ENCODE data around the gene SCYGR5.
"Not testable (repeated sequence)": the region's sequence is repeated elsewhere in the genome, so short reads cannot be mapped to it uniquely, and the experiment has no call there.

DNA sequence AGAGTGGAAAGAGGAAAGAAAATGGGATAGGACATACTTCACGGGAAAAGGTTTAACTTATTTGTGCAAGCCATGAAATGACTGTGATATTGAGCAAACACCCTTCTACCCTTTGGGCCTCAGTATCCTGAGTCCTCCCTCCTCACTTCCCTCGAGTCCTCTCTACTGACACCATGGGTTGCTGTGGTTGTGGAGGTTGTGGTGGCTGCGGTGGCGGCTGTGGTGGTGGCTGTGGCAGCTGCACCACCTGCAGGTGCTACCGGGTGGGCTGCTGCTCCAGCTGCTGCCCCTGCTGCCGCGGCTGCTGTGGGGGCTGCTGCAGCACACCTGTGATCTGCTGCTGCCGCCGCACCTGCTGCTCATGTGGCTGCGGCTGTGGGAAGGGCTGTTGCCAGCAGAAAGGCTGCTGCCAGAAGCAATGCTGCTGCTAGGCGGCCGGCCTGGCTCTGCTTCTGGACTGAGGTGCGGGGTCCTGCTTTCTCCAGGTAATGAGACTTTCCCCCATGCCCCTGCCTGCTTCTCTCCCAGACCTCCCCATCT lies at the start of gene SCYGR5:
- TF ChIP-seq, protein P1, sequence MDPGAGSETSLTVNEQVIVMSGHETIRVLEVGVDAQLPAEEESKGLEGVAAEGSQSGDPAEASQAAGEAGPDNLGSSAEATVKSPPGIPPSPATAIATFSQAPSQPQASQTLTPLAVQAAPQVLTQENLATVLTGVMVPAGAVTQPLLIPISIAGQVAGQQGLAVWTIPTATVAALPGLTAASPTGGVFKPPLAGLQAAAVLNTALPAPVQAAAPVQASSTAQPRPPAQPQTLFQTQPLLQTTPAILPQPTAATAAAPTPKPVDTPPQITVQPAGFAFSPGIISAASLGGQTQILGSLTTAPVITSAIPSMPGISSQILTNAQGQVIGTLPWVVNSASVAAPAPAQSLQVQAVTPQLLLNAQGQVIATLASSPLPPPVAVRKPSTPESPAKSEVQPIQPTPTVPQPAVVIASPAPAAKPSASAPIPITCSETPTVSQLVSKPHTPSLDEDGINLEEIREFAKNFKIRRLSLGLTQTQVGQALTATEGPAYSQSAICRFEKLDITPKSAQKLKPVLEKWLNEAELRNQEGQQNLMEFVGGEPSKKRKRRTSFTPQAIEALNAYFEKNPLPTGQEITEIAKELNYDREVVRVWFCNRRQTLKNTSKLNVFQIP (CRISPR knock-in tag; IDR thresholded peaks at IDR 0.05; ENCODE audit: borderline replicate concordance, low read depth), result not testable (repeated sequence)
- TF ChIP-seq, protein P2, sequence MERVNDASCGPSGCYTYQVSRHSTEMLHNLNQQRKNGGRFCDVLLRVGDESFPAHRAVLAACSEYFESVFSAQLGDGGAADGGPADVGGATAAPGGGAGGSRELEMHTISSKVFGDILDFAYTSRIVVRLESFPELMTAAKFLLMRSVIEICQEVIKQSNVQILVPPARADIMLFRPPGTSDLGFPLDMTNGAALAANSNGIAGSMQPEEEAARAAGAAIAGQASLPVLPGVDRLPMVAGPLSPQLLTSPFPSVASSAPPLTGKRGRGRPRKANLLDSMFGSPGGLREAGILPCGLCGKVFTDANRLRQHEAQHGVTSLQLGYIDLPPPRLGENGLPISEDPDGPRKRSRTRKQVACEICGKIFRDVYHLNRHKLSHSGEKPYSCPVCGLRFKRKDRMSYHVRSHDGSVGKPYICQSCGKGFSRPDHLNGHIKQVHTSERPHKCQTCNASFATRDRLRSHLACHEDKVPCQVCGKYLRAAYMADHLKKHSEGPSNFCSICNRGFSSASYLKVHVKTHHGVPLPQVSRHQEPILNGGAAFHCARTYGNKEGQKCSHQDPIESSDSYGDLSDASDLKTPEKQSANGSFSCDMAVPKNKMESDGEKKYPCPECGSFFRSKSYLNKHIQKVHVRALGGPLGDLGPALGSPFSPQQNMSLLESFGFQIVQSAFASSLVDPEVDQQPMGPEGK (CRISPR knock-in tag; IDR thresholded peaks at IDR 0.05; ENCODE audit: borderline replicate concordance), result not testable (repeated sequence)
- not testable (repeated sequence) for TF ChIP-seq RARB (CRISPR knock-in tag; IDR thresholded peaks at IDR 0.05)
